GM12892 (cell line): ENCODE results near the gene NAV3.

ENCODE experiments used
- POLR2A ChIP-seq: IDR thresholded peaks from 2 replicates; pipeline ENCODE4 v1.6.1; 2011; ENCODE audit warnings: low read depth, low read length, control low read depth
- POLR2AphosphoS5 ChIP-seq: IDR thresholded peaks from 2 replicates; pipeline ENCODE4 v1.6.1; 2011; ENCODE audit warnings: low read depth, low read length, control low read depth

- TF ChIP-seq POLR2A (no peak), POLR2AphosphoS5 (no peak)
Measured at GRCh38 chr12:77963576-77964178, 133.0 kb downstream of the NAV3 start.
